GM10248 (cell line): ENCODE results near the gene C19orf33.

Experiments used
- CTCF ChIA-PET: fragments of 300-600 bp; sonication (Branson Sonifier 250); formaldehyde crosslinking; extraction: SDS; loops from one replicate; lab custom pipeline; 2021; ENCODE audit warnings: antibody characterized with exemption; lab: Yijun Ruan, JAX
- POLR2A ChIA-PET: fragments of 350-650 bp; sonication (Branson Sonifier 250); formaldehyde crosslinking; extraction: SDS; loops from one replicate; lab custom pipeline; 2020; ENCODE audit warnings: antibody characterized with exemption; lab: Yijun Ruan, JAX
- DNase-seq: peaks from one replicate; pipeline ENCODE4 v3.0.0; 2012; ENCODE audit errors: extremely low spot score
- TF ChIP-seq, protein P1 (sequence below): IDR thresholded peaks from 2 replicates; pipeline ENCODE4 v1.5.1; 2012; ENCODE audit warnings: mild to moderate bottlenecking, low read depth; ENCODE audit errors: extremely low read depth, missing control alignments, control extremely low read depth

The C19orf33 gene

DNA sequence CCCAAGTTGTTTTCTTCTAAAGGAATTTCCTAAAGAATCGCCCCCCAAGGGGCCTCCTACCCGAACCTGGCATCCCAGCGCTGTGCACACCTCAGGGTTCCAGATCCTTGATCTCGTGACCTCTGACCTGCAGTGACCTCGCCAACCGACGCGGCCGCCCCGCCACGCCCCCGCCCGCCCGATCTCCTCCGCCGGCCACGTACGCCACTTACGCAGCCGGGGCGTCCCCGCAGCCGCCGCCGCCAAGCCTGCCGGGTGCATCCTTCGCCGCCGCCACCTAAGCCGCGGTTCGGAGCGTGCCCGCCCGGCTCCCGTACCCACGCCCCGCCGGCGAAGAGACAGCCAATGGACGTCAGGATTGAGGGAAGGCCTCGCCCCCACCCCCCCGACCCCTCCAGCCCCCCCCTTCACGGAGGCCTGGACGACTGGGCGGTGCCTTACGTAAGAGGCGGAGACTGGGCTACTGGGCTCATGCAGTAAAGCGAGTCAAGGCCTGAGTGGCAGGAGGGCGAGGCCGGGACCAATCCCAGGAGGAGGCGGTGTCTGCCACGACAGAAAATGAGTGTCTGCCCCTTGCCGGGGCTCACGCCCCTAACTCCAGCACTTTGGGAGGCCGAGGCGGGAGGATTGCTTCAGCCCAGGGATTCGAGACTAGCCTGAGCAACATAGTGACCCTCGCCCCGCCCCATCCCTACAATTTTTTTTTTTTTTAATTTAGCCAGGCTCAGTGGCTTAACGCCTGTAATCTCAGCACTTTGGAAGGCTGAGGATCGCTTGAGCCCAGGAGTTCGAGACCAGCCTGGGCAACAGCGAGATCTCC lies 11.8 kb downstream of the C19orf33 start, which contains the start of gene YIF1B:
YIF1B (minus strand) TSS at position 291 of the 820 bp plus-strand sequence; CDS start at position 261, 30 bp downstream.
- POLR2A ChIA-PET, result no interaction called here
- CTCF ChIA-PET, result no interaction called here
- TF ChIP-seq, protein P1, sequence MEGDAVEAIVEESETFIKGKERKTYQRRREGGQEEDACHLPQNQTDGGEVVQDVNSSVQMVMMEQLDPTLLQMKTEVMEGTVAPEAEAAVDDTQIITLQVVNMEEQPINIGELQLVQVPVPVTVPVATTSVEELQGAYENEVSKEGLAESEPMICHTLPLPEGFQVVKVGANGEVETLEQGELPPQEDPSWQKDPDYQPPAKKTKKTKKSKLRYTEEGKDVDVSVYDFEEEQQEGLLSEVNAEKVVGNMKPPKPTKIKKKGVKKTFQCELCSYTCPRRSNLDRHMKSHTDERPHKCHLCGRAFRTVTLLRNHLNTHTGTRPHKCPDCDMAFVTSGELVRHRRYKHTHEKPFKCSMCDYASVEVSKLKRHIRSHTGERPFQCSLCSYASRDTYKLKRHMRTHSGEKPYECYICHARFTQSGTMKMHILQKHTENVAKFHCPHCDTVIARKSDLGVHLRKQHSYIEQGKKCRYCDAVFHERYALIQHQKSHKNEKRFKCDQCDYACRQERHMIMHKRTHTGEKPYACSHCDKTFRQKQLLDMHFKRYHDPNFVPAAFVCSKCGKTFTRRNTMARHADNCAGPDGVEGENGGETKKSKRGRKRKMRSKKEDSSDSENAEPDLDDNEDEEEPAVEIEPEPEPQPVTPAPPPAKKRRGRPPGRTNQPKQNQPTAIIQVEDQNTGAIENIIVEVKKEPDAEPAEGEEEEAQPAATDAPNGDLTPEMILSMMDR, result no peak
- peak; percentile 98 for DNase-seq

DNA sequence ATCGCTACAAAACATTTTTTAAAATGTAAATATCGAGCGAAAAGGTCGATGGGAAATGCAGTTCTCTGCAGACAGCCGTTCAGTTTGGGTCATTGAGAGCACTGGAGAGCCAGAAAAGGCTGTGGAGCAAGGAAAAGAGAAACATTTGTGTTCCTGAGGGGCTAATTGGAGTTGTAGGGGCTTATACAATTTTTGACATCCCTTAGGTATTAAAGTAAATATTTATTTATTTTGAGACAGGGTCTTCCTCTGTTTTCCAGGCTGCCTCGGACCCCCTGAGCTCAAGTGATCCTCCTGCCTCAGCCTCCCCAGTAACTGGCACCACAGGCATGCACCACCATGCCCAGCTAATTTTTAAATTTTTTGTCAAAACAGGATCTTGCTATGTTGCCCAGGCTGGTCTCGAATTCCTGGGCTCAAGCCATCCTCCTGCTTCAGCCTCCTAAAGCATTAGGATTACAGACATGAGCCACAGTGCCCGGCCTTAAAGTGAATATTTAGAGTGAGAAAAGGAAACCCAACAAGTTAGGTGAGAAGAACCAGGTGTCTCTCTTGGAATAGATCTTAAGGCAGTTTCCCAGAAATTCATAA lies 12.5 kb downstream of the C19orf33 start:
- TF ChIP-seq, protein P1, result no peak
- ChIA-PET POLR2A (no interaction called here), CTCF (no interaction called here)
- no peak for DNase-seq

DNA sequence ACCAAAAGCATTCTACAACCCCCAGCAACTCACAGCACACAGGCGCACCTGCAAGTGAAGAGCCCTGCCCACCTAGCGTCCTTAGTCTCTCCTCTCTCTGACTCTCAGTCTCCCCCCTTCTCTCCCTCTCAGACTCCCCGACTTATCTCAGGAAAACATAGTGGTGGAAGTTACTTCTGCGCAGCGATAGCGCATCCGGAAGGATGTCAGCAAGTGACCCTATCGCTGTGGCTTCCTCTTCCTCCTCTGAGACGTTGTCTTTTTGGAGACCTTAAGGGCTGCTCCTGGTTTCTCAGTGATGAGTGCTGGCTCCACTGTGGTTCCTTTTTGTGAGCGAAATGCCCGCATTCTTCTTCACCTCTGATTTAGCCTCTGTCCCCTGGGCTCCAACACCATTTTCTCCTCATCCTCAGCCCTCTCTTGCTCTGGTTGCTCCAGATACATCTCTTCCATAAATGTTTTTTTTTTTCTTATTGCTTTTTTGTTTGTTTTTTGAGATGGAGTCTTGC lies 13.1 kb downstream of the C19orf33 start:
- CTCF ChIA-PET, result no interaction called here
- TF ChIP-seq, protein P1, result no peak
- POLR2A ChIA-PET, result no interaction called here
- no peak for DNase-seq

DNA sequence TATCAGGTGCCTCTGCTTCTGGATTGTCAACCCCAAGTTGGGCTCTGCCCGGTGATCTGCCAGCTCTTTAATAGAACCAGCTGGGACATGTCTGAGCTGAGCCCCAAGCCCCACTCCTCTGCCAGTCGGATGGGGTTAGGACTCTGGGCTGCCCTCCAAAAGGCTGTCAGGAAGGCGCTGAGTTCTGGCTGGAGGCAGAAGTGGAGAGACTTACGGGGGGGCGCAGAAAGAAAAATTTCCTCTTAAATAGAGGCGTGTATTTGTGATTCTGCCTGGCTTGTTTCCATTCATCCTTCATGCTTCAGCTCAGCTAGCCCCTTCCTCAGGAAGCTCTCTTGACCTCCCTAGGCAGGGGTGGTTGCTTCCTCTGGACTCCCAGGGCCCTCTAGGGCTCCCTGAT lies 14.6 kb downstream of the C19orf33 start:
- TF ChIP-seq, protein P1, result no peak
- CTCF ChIA-PET, result interaction anchor here (1.1 to 2.1 kb wide), 6 partner anchors 13 to 421 kb away, joined by 3 to 7 read pairs (median 4); partner anchors contain the start of gene CATSPERG
- DNase-seq, result no peak
- POLR2A ChIA-PET, result no interaction called here

DNA sequence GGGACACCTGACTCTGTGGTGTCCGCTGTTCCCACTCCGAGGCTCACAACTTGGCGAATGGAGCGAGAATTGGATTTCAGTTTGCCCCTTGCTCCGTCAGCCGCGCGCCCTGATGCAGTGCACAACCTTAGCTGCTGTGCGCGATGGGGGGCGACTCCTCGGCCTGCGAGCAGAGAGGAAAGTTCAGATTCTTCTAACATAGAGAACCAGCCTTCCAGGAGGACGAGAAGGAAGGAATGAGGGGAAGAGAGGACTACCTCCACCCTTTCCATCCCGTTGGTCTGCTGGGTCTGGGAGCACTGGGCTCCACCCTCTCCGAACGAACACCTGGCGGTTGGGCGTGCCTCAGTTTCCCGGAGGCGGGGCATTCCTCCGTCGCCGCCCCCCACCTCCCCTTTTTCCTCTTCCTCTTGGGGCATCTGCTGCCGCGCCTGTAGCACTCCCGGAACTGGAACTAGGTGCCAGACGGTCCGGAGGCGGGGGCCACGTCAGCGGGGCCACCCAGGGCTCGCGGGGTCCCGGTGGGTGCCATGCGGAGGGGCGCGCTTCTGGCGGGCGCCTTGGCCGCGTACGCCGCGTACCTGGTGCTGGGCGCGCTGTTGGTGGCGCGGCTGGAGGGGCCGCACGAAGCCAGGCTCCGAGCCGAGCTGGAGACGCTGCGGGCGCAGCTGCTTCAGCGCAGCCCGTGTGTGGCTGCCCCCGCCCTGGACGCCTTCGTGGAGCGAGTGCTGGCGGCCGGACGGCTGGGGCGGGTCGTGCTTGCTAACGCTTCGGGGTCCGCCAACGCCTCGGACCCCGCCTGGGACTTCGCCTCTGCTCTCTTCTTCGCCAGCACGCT lies 15.6 kb downstream of the C19orf33 start, which contains the start of gene KCNK6:
KCNK6 (plus strand) TSS at position 425 of the 838 bp plus-strand sequence; CDS start at position 531, 106 bp downstream.
- CTCF ChIA-PET, result interaction anchor here (0.6 to 2.1 kb wide), 5 partner anchors 12 to 422 kb away, joined by 3 to 7 read pairs (median 4); no protein-coding TSS in a partner anchor
- POLR2A ChIA-PET, result interaction anchor here (0.7 kb wide), 1 partner anchor 13 kb away, joined by 3 read pairs; no protein-coding TSS in a partner anchor
- TF ChIP-seq, protein P1, result no peak
- DNase-seq, result no peak

DNA sequence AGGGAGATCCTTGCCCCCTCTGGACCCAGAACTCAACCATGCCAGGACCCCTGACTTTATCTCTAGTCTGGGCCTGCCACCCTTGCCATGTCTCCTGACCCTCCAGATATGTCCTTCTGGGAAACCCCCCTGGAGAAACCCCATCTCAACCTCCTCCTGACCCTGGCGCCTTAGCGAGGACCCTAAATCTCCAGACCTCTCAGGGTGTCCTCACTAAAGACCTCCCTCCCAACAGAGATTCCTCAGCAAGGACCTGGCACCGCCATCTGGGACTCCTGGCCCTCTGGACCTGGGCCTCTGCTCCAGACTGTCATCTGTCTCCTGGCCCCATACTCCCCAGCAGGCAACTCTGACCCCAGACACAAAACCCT lies 16.9 kb downstream of the C19orf33 start:
- no peak for DNase-seq
- ChIA-PET CTCF (interaction anchor here (0.9 to 2.1 kb wide), 2 partner anchors 10 to 17 kb away, joined by 3 to 7 read pairs; partner anchors contain the start of gene C19orf33), POLR2A (no interaction called here)
- TF ChIP-seq, protein P1, result no peak
